ENCODE measurements around the gene BNC2.

- TF ChIP-seq POLR2A (IDR thresholded peaks at IDR 0.05): no peak
- TF ChIP-seq POLR2AphosphoS5 (IDR thresholded peaks at IDR 0.05): no peak
- no peak for TF ChIP-seq CTCF (IDR thresholded peaks at IDR 0.05)
Observed at GRCh38 chr9:16593746-16594145, 276.7 kb downstream of the BNC2 start.
